GM23248 (cell line): ENCODE results near the gene DCAF4L1. TPM values are rescaled to one million over a fixed set of nuclear protein-coding genes. Genes with fewer than 3 reads are reported as not detected.

Source experiments
- DNase-seq: peaks from one replicate; pipeline ENCODE4 v3.0.0-alpha.2; 2015
- H2AFZ ChIP-seq: fragments of 200-600 bp; sonication (generic); 2 replicates; pipeline ENCODE4 v1.6.1; 2016; ENCODE audit warnings: antibody characterized with exemption
- H3F3A ChIP-seq: fragments of 200-600 bp; sonication (generic); 2 replicates; pipeline ENCODE4 v1.6.1; 2016; ENCODE audit warnings: mild to moderate bottlenecking, antibody characterized with exemption, mixed run types; ENCODE audit not compliant: insufficient read depth
- H3K27ac ChIP-seq: fragments of 200-600 bp; sonication (generic); 2 replicates; pipeline ENCODE4 v1.5.1; 2016; ENCODE audit warnings: mild to moderate bottlenecking
- H3K27me3 ChIP-seq: fragments of 200-600 bp; sonication (generic); replicated peaks from 2 replicates; pipeline ENCODE4 v1.6.1; 2016; ENCODE audit warnings: mild to moderate bottlenecking; ENCODE audit not compliant: insufficient read depth
- H3K36me3 ChIP-seq: fragments of 200-600 bp; sonication (generic); 2 replicates; pipeline ENCODE4 v1.6.1; 2016; ENCODE audit warnings: low read depth, mild to moderate bottlenecking
- H3K4me1 ChIP-seq: fragments of 200-600 bp; sonication (generic); 2 replicates; pipeline ENCODE4 v1.6.1; 2016; ENCODE audit warnings: mild to moderate bottlenecking; ENCODE audit not compliant: insufficient read depth
- H3K4me2 ChIP-seq: fragments of 200-600 bp; sonication (generic); one replicate; pipeline ENCODE4 v1.6.1; 2016; ENCODE audit warnings: mild to moderate bottlenecking; ENCODE audit not compliant: unreplicated experiment
- H3K4me3 ChIP-seq: fragments of 200-600 bp; sonication (generic); 2 replicates; pipeline ENCODE4 v1.5.1; 2016; ENCODE audit warnings: mild to moderate bottlenecking
- H3K79me2 ChIP-seq: fragments of 200-600 bp; sonication (generic); 2 replicates; pipeline ENCODE4 v1.6.1; 2016; ENCODE audit warnings: mild to moderate bottlenecking; ENCODE audit not compliant: insufficient read depth
- H3K9ac ChIP-seq: fragments of 200-600 bp; sonication (generic); 2 replicates; pipeline ENCODE4 v1.6.1; 2016; ENCODE audit warnings: mild to moderate bottlenecking
- H3K9me2 ChIP-seq: fragments of 200-600 bp; sonication (generic); 2 replicates; pipeline ENCODE4 v1.6.1; 2016; ENCODE audit warnings: mixed run types, mild to moderate bottlenecking, moderate library complexity; ENCODE audit not compliant: insufficient read depth
- H3K9me3 ChIP-seq: fragments of 200-600 bp; sonication (generic); one replicate; pipeline ENCODE4 v1.6.1; 2017; ENCODE audit warnings: low read depth
- H4K20me1 ChIP-seq: fragments of 200-600 bp; sonication (generic); 2 replicates; pipeline ENCODE4 v1.6.0; 2016; ENCODE audit not compliant: insufficient read depth
- EZH2 ChIP-seq: fragments of 200-600 bp; sonication (generic); IDR thresholded peaks from 2 replicates; pipeline ENCODE4 v1.6.1; 2018; ENCODE audit warnings: antibody characterized with exemption, mild to moderate bottlenecking; ENCODE audit not compliant: insufficient read depth, poor library complexity, severe bottlenecking
- EZH2phosphoT487 ChIP-seq: fragments of 200-600 bp; sonication (generic); IDR thresholded peaks from 2 replicates; pipeline ENCODE4 v1.6.1; 2018; ENCODE audit warnings: antibody characterized with exemption, moderate library complexity, mild to moderate bottlenecking, low read depth; ENCODE audit not compliant: insufficient read depth
- WGBS, 2 experiments: methylation state at CpG; one replicate each; pipeline ENCODE4 v1.1.6; 2015 to 2017; ENCODE audit warnings: low lambda C conversion rate in 2 of 2, low coverage in 1 of 2; ENCODE audit errors: missing lambda C conversion rate in 2 of 2; 5-methylcytosine and 5-hydroxymethylcytosine counted together
- in situ Hi-C: fragments of 300-500 bp; cut with MboI; formaldehyde crosslinking; loops from 2 replicates; pipeline ENCODE4 v1.15.0; 2020
- polyA plus RNA-seq: library from polyadenylated mRNA; unstranded; fragments of >200 nt; fragmentation: Nextera tagmentation; extraction: Ambion mirVana; gene quantifications from 2 replicates; pipeline ENCODE4 v1.2.1, GENCODE V29; 2016
- total RNA-seq: library from RNA; depleted of rRNA; stranded (reverse); fragments of >200 nt; shearing (Covaris generic); gene quantifications from 2 replicates; pipeline ENCODE4 v1.2.3, GENCODE V29; 2014

Gene DCAF4L1
- total and polyA plus RNA-seq, 2 experiments from 2014 or later: 0.06 TPM; not detected in 1

DNA sequence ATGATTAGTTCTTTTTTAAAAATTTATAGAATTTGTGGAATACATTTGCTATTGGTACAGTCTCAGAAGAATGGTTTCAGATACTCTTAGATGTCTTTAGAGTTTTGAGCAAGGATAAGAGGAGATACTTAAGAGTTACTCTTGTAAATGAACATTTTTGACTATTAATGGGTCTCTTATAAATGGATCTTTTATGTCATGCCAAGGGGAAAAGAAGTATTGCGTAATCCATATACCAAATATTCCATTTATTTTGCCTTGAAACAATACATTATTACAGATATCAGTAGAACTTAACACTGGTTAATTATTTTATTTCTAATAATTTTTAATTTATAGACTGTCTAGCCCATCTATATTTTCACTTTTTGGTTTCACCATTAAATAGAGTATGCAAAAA lies 17.2 kb upstream of the DCAF4L1 start:
- WGBS, 2 experiments: 90 to 93% methylated on average over 1 of the region's 1 CpG
- H3K4me3 ChIP-seq: no peak overlapping the region

DNA sequence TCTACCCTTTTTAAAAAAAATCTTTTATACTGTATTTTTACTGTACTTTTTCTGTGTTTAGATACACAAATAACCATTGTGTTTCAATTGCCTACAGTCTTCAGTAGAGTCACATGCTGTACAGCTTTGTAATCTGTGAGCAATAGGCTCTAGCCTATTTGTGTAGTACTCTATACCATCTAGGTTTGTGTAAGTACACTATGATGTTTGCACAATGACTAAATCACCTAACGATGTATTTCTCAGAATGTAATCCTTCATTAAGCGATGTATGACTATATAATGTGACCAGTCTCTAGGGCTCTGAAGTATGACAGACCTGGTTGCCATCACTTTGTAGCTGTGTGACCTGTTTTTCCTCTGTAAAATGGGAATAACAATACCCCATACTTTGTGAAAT lies 14.2 kb upstream of the DCAF4L1 start:
- Histone ChIP-seq H3K9me3 (no peaks in the 10 kb centered on the region), H3K27ac (no peak overlapping the region), H3K27me3 (no peaks in the 10 kb centered on the region), H4K20me1 (no peaks in the 10 kb centered on the region), H3K4me2 (no peak overlapping the region), H3K9me2 (no peaks in the 10 kb centered on the region), H2AFZ (no peak overlapping the region), H3K36me3 (no peaks in the 10 kb centered on the region), H3K79me2 (no peaks in the 10 kb centered on the region), H3K9ac (no peak overlapping the region), H3K4me1 (no peaks in the 10 kb centered on the region), H3F3A (peaks cover 2% of the 10 kb centered on the region; the same call in 1 of the 2 replicates), H3K4me3 (no peak overlapping the region)
- WGBS, 2 experiments: 92 to 94% methylated on average over 2 of the region's 2 CpGs
- no peak for DNase-seq
- in situ Hi-C loops: no loop called here
- no peak for TF ChIP-seq EZH2phosphoT487
- TF ChIP-seq EZH2: no peak

More for the DNA sequence above, 17.2 kb upstream of the DCAF4L1 start:
- Histone ChIP-seq H3K9me2 (no peaks in the 10 kb centered on the region), H3K4me1 (no peaks in the 10 kb centered on the region), H2AFZ (no peak overlapping the region), H3K9ac (no peak overlapping the region), H3K27me3 (no peaks in the 10 kb centered on the region), H3K9me3 (no peaks in the 10 kb centered on the region), H3K27ac (no peak overlapping the region), H3K36me3 (0 out of 2 replicates have a peak, but pooled peaks cover 6% of the 10 kb centered on the region), H3K4me2 (no peak overlapping the region), H4K20me1 (no peaks in the 10 kb centered on the region), H3K79me2 (no peaks in the 10 kb centered on the region), H3F3A (peaks cover 11% of the 10 kb centered on the region; the same call in 1 of the 2 replicates)
- in situ Hi-C loops: no loop called here
- TF ChIP-seq EZH2: no peak
- no peak for TF ChIP-seq EZH2phosphoT487
- DNase-seq: no peak

DNA sequence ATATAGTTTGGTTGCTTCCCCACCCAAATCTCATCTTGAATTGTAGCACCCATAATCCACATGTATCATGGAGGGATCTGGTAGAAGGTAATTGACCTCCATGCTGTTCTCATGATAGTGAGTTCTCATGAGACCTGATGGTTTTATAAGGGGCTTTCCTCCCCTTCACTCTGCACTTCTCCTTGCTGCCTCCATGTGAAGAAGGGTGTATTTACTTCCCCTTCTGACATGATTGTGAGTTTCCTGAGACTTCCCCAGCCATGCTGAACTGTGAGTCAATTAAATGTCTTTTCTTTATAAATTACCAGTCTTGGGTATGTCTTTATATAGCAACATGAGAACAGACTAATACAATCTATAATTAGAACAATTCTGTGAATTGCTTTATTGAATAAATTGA lies 11.9 kb upstream of the DCAF4L1 start:
- H2AFZ ChIP-seq: no peak overlapping the region
- in situ Hi-C loops: no loop called here
- H3K9ac ChIP-seq: no peak overlapping the region

DNA sequence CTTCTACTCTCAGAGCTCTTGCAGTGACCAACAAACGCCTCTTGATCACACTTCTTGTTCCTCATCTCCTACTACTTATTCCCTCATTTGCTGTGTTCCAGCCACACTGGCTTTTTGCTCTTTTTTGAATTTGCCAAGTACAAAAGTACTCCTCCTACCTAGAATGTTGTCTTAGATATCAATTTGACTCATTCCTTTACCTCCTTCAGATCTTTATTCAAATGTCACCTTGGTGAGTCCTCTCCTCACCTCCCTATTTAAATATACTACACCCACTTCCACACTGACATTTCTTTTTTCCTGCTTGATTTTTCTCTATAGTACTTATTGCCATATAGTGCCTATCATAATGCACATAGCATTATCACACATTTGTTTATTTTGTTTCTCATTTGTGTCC lies 6.2 kb upstream of the DCAF4L1 start:
- Histone ChIP-seq H3F3A (no peaks in the 10 kb centered on the region), H3K79me2 (no peaks in the 10 kb centered on the region), H3K4me2 (no peak overlapping the region), H3K4me3 (no peak overlapping the region), H3K9me2 (no peaks in the 10 kb centered on the region), H3K9me3 (no peaks in the 10 kb centered on the region), H2AFZ (no peak overlapping the region), H3K27ac (no peak overlapping the region), H3K4me1 (no peaks in the 10 kb centered on the region), H3K27me3 (no peaks in the 10 kb centered on the region), H4K20me1 (no peaks in the 10 kb centered on the region), H3K36me3 (no peaks in the 10 kb centered on the region), H3K9ac (no peak overlapping the region)
- in situ Hi-C loops: no loop called here
- no peak for DNase-seq
- no peak for TF ChIP-seq EZH2phosphoT487
- TF ChIP-seq EZH2: no peak
- WGBS, 2 experiments: 50 to 62% methylated on average over 1 of the region's 1 CpG

More for the DNA sequence above, 11.9 kb upstream of the DCAF4L1 start:
- H3K9me3 ChIP-seq: no peaks in the 10 kb centered on the region
- no peaks in the 10 kb centered on the region for H3K36me3 ChIP-seq
- no peaks in the 10 kb centered on the region for H3K27me3 ChIP-seq
- no peak overlapping the region for H3K4me2 ChIP-seq
- H3K4me1 ChIP-seq: no peaks in the 10 kb centered on the region
- H3F3A ChIP-seq: no peaks in the 10 kb centered on the region
- no peak overlapping the region for H3K27ac ChIP-seq
- no peak overlapping the region for H3K4me3 ChIP-seq
- no peaks in the 10 kb centered on the region for H3K9me2 ChIP-seq
- DNase-seq: no peak
- H4K20me1 ChIP-seq: no peaks in the 10 kb centered on the region
- TF ChIP-seq EZH2 (no peak), EZH2phosphoT487 (no peak)
- no peaks in the 10 kb centered on the region for H3K79me2 ChIP-seq

DNA sequence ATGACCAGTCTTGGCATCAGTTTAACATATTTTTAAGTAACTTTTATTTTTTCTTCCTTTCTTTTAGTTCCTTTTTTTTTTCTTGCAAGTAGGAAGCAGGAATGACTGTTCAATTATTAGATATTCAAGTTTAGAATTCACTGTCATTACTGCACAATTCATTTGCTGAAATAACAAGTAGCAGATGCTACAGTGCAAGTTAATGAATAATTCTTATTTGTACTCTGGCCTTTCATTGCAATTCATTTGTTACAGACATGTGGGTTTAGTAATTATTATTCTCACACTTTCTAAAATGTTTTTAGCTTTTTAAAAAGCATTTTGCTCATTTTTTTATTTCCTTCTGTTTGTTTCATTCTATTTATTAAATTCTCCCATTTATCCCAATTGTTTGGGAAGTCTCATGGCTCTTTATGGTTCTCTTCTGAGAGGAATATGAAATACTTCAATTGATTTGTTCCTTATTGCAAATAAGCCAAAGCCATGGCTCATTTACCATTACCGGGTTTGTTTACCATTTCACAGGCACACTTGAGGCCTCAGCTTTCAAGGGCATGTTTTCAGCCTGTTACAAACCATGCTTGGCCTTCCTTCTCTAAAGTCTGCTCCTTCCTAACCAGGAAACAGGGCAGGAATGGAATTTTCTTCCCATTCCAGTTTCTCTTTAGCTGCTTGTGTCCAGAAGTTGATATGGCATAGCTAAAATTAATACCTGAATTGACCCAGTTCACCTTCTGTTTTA lies 4.6 kb upstream of the DCAF4L1 start:
- no peaks in the 10 kb centered on the region for H3K79me2 ChIP-seq
- no peak overlapping the region for H3K9ac ChIP-seq
- TF ChIP-seq EZH2 (no peak), EZH2phosphoT487 (no peak)
- no peak overlapping the region for H3K4me3 ChIP-seq
- no peaks in the 10 kb centered on the region for H3F3A ChIP-seq
- H3K36me3 ChIP-seq: no peaks in the 10 kb centered on the region
- in situ Hi-C loops: no loop called here
- H3K9me3 ChIP-seq: no peaks in the 10 kb centered on the region
- no peaks in the 10 kb centered on the region for H3K4me1 ChIP-seq
- no peak overlapping the region for H3K4me2 ChIP-seq
- no peak overlapping the region for H3K27ac ChIP-seq
- no peaks in the 10 kb centered on the region for H3K9me2 ChIP-seq
- 42 to 81% methylated on average over 1 of the region's 1 CpG for WGBS, 2 experiments
- DNase-seq: no peak
- no peaks in the 10 kb centered on the region for H4K20me1 ChIP-seq
- H3K27me3 ChIP-seq: no peaks in the 10 kb centered on the region
- peak overlapping the region; percentile 62; the same call in 1 of the 2 replicates for H2AFZ ChIP-seq
